ENCODE results near the gene MLLT10.
"Not testable (repeated sequence)": the region's sequence is repeated elsewhere in the genome, so short reads cannot be mapped to it uniquely, and the experiment has no call there.

MLLT10 gene

GRCh38 chr10:21628023-21628422 lies 94.0 kb downstream of the MLLT10 start:
- DNase-seq = no peak

- DNase-seq = not testable (repeated sequence)
Measured at GRCh38 chr10:21628645-21629044, 94.6 kb downstream of the MLLT10 start.

GRCh38 chr10:21634599-21635365 lies 100.8 kb downstream of the MLLT10 start:
- no peak for DNase-seq

- DNase-seq = no peak
Measured at GRCh38 chr10:21637795-21638194, 103.8 kb downstream of the MLLT10 start.

GRCh38 chr10:21638681-21639080 lies 104.6 kb downstream of the MLLT10 start:
- DNase-seq = no peak

- DNase-seq = no peak
Measured at GRCh38 chr10:21648040-21648439, 114.0 kb downstream of the MLLT10 start.

- no peak for DNase-seq
Measured at GRCh38 chr10:21649454-21649872, 115.4 kb downstream of the MLLT10 start.

- no peak for DNase-seq
Measured at GRCh38 chr10:21650353-21650752, 116.3 kb downstream of the MLLT10 start.

GRCh38 chr10:21655236-21655635 lies 121.2 kb downstream of the MLLT10 start:
- DNase-seq = no peak

- no peak for DNase-seq
Measured at GRCh38 chr10:21655687-21656086, 121.7 kb downstream of the MLLT10 start.

GRCh38 chr10:21661087-21661486 lies 127.1 kb downstream of the MLLT10 start:
- no peak for DNase-seq

- no peak for DNase-seq
Measured at GRCh38 chr10:21661935-21662334, 127.9 kb downstream of the MLLT10 start.

GRCh38 chr10:21662635-21663034 lies 128.6 kb downstream of the MLLT10 start:
- no peak for DNase-seq

GRCh38 chr10:21668831-21669230 lies 134.8 kb downstream of the MLLT10 start:
- no peak for DNase-seq

GRCh38 chr10:21670391-21670790 lies 136.4 kb downstream of the MLLT10 start:
- DNase-seq = no peak

GRCh38 chr10:21673668-21674067 lies 139.6 kb downstream of the MLLT10 start:
- DNase-seq = no peak

- no peak for DNase-seq
Measured at GRCh38 chr10:21675157-21675796, 141.2 kb downstream of the MLLT10 start.

GRCh38 chr10:21677551-21677950 lies 143.5 kb downstream of the MLLT10 start:
- no peak for DNase-seq

- no peak for DNase-seq
Measured at GRCh38 chr10:21681156-21681555, 147.1 kb downstream of the MLLT10 start.

GRCh38 chr10:21687266-21688008 lies 153.4 kb downstream of the MLLT10 start:
- no peak for DNase-seq

- DNase-seq = no peak
Measured at GRCh38 chr10:21688009-21688332, 153.9 kb downstream of the MLLT10 start.

- no peak for DNase-seq
Measured at GRCh38 chr10:21688870-21689269, 154.8 kb downstream of the MLLT10 start.

Measured in anterior cingulate cortex (tissue), 58 donors.